ENCODE measurements around the gene DOK6. TPM values are rescaled to one million over a fixed set of nuclear protein-coding genes. Genes with fewer than 3 reads are reported as not detected.
A peak's percentile ranks its signal among the peaks of the same experiment; 100 is the strongest.

Gene DOK6
- total RNA-seq, 2 experiments from 2014 or later, result not detected

- Mint-ChIP-seq H3K27ac (peak overlapping the region; percentile 94), H3K9me3 (ENCODE audit: low read depth) (peaks cover 1% of the 10 kb centered on the region), H3K4me3 (peak overlapping the region; percentile 67), H3K36me3 (ENCODE audit: low read depth) (peaks cover 71% of the 10 kb centered on the region), H3K27me3 (no peaks in the 10 kb centered on the region), H3K4me1 (peaks cover 75% of the 10 kb centered on the region)
- peak; percentile 52 for ATAC-seq
- ChIA-PET CTCF (interaction anchor here (0.6 to 3.6 kb wide), 10 partner anchors 8 to 71 kb away, joined by 3 to 19 read pairs (median 6); no protein-coding TSS in a partner anchor), POLR2A (interaction anchor here (0.5 to 3.5 kb wide), 8 partner anchors 9 to 99 kb away, joined by 3 to 32 read pairs (median 13); no protein-coding TSS in a partner anchor)
- intact Hi-C loops (cut with DNase I, micrococcal nuclease), result loop anchor here (1.0 to 5.0 kb wide), 4 partner anchors 8 to 310 kb away; partner anchors contain the start of gene RTTN (in 1 of the 2)
- DNase-seq, result peak; percentile 62
These were observed 496.9 kb downstream of the DOK6 start for GRCh38 chr18:69897397-69898108.

- ChIA-PET CTCF (interaction anchor here (0.8 to 3.6 kb wide), 14 partner anchors 9 to 70 kb away, joined by 3 to 19 read pairs (median 4); partner anchors contain the start of gene CD226), POLR2A (interaction anchor here (1.0 to 3.5 kb wide), 8 partner anchors 9 to 60 kb away, joined by 3 to 32 read pairs (median 13); no protein-coding TSS in a partner anchor)
- Mint-ChIP-seq H3K27me3 (no peaks in the 10 kb centered on the region), H3K27ac (peak overlapping the region; percentile 94), H3K4me3 (peak overlapping the region; percentile 67), H3K4me1 (peaks cover 74% of the 10 kb centered on the region), H3K9me3 (ENCODE audit: low read depth) (no peaks in the 10 kb centered on the region), H3K36me3 (ENCODE audit: low read depth) (peaks cover 71% of the 10 kb centered on the region)
- DNase-seq (peak; percentile 56), ATAC-seq (peak; percentile 17)
- intact Hi-C loops (cut with DNase I, micrococcal nuclease), result loop anchor here in 1 of 2 experiments (1.0 to 5.0 kb wide), 2 partner anchors 37 to 309 kb away; partner anchors contain the start of gene RTTN
These were observed 497.7 kb downstream of the DOK6 start for GRCh38 chr18:69898241-69898861.

Measured in activated CD4-positive, alpha-beta T cell treated with anti-CD3 and anti-CD28 coated beads for 36 hours (primary cell).